Measurements from ENCODE around the gene TBC1D22A. TPM values are rescaled to one million over a fixed set of nuclear protein-coding genes. Genes with fewer than 3 reads are reported as not detected.

Gene TBC1D22A
- polyA plus RNA-seq, 1 donor (not counting 4 experiments of a cell fraction or from before 2014, with no cell fraction given) = 20.9 TPM

DNA sequence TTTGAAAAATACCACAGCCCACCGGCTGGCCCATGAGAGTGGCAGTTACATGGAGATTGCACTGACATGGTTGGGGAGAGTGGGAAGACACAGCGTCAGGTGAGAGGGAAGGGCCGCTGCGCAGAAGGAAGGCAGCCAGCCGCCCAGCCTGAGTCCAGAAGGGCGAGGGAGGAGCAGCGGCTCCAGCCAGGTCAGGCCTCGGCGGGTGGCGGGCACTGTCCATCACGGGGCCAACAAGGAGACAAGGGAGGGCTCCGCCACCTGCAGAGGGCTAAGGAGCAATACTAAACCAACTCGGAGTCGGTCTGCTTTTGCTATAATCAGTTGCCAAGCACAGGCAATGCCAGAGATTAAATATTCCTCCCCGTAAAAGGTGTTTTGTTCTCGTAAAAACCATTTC is 384.5 kb downstream of the TBC1D22A start:
- H3K9me1 ChIP-seq (ENCODE audit: control insufficient read depth, extremely low read depth, insufficient read depth, low read length) = no peaks in the 10 kb centered on the region
- no peaks in the 10 kb centered on the region for H3K27me3 ChIP-seq (ENCODE audit: control insufficient read depth, extremely low read depth, insufficient read depth, low read length)
- H3K79me2 ChIP-seq (ENCODE audit: control insufficient read depth, insufficient read depth, low read length) = no peaks in the 10 kb centered on the region
- DNase-seq (ENCODE audit: low read depth, low spot score) (no peak), FAIRE-seq (no peak)
- no peak overlapping the region for H3K9ac ChIP-seq (ENCODE audit: control insufficient read depth, extremely low read depth, insufficient read depth, low read length)
- dilution Hi-C loops (cut with MboI; ENCODE audit: extremely low pct_ligation_motif_present, low sequenced_read_pairs) = no loop called here
- no peaks in the 10 kb centered on the region for H3K9me3 ChIP-seq (ENCODE audit: control insufficient read depth, low read depth, low read length)
- H3K4me3 ChIP-seq (ENCODE audit: control insufficient read depth in 2 of 3, extremely low read depth in 1 of 3, insufficient read depth in 2 of 3, low read depth in 1 of 3, low read length in 3 of 3) = no peak overlapping the region
- H2AFZ ChIP-seq (ENCODE audit: control insufficient read depth, low read length) = no peak overlapping the region
- no peaks in the 10 kb centered on the region for H4K20me1 ChIP-seq (ENCODE audit: control insufficient read depth, extremely low read depth, insufficient read depth, low read length)
- peaks cover 0 to 1% of the 10 kb centered on the region in 2 experiments for H3K36me3 ChIP-seq (ENCODE audit: control insufficient read depth in 2 of 2, extremely low read depth in 1 of 2, insufficient read depth in 2 of 2, low read length in 2 of 2)
- no peaks in the 10 kb centered on the region for H3K4me1 ChIP-seq (ENCODE audit: control insufficient read depth, extremely low read depth, insufficient read depth, low read length)
- no peak overlapping the region for H3K4me2 ChIP-seq (ENCODE audit: control insufficient read depth, extremely low read depth, insufficient read depth, low read depth, low read length)
- TF ChIP-seq EZH2 (IDR thresholded peaks at IDR 0.05; ENCODE audit: low read length) = no peak
- TF ChIP-seq, protein P1, sequence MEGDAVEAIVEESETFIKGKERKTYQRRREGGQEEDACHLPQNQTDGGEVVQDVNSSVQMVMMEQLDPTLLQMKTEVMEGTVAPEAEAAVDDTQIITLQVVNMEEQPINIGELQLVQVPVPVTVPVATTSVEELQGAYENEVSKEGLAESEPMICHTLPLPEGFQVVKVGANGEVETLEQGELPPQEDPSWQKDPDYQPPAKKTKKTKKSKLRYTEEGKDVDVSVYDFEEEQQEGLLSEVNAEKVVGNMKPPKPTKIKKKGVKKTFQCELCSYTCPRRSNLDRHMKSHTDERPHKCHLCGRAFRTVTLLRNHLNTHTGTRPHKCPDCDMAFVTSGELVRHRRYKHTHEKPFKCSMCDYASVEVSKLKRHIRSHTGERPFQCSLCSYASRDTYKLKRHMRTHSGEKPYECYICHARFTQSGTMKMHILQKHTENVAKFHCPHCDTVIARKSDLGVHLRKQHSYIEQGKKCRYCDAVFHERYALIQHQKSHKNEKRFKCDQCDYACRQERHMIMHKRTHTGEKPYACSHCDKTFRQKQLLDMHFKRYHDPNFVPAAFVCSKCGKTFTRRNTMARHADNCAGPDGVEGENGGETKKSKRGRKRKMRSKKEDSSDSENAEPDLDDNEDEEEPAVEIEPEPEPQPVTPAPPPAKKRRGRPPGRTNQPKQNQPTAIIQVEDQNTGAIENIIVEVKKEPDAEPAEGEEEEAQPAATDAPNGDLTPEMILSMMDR (optimal IDR thresholded peaks at IDR 0.05 in 1 of 3, IDR thresholded peaks at IDR 0.05 in 1 of 3, conservative IDR thresholded peaks at IDR 0.05 in 1 of 3; ENCODE audit: extremely low read depth in 1 of 3, insufficient read depth in 2 of 3, low read length in 3 of 3) = no peak
- H3K27ac ChIP-seq (ENCODE audit: control insufficient read depth, insufficient read depth, low read length) = no peak overlapping the region

DNA sequence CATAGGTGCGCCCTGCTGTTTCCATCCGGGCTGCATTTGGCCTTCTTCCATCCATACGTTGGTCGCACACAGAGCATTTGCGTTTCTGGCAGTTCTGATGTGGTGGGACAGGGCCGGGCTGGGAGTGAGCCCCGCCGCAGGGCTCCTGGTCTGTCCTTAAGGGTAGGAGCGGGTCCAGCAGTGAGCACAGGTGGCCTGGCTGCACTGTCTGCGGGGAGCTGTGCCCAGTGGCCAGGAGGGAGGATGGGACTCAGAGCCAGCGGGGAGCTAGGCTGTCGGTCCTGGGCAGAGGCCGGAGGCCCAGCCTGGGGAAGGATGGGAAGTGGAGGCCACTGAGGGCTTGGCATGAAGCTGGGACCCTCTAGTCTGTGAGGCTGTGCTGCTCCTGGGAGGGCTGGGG is 385.1 kb downstream of the TBC1D22A start:
- H3K4me1 ChIP-seq (ENCODE audit: control insufficient read depth, extremely low read depth, insufficient read depth, low read length) = no peaks in the 10 kb centered on the region
- no peak for FAIRE-seq
- DNase-seq (ENCODE audit: low read depth, low spot score) = no peak
- no peak overlapping the region for H3K4me3 ChIP-seq (ENCODE audit: control insufficient read depth in 2 of 3, extremely low read depth in 1 of 3, insufficient read depth in 2 of 3, low read depth in 1 of 3, low read length in 3 of 3)
- H3K27ac ChIP-seq (ENCODE audit: control insufficient read depth, insufficient read depth, low read length) = no peak overlapping the region
- H3K9me3 ChIP-seq (ENCODE audit: control insufficient read depth, low read depth, low read length) = no peaks in the 10 kb centered on the region
- H3K79me2 ChIP-seq (ENCODE audit: control insufficient read depth, insufficient read depth, low read length) = no peaks in the 10 kb centered on the region
- H3K4me2 ChIP-seq (ENCODE audit: control insufficient read depth, extremely low read depth, insufficient read depth, low read depth, low read length) = no peak overlapping the region
- H4K20me1 ChIP-seq (ENCODE audit: control insufficient read depth, extremely low read depth, insufficient read depth, low read length) = no peaks in the 10 kb centered on the region
- no peak overlapping the region for H3K9ac ChIP-seq (ENCODE audit: control insufficient read depth, extremely low read depth, insufficient read depth, low read length)
- no peaks in the 10 kb centered on the region for H3K27me3 ChIP-seq (ENCODE audit: control insufficient read depth, extremely low read depth, insufficient read depth, low read length)
- H2AFZ ChIP-seq (ENCODE audit: control insufficient read depth, low read length) = no peak overlapping the region
- dilution Hi-C loops (cut with MboI; ENCODE audit: extremely low pct_ligation_motif_present, low sequenced_read_pairs) = no loop called here
- no peak for TF ChIP-seq EZH2 (IDR thresholded peaks at IDR 0.05; ENCODE audit: low read length)
- TF ChIP-seq, protein P1 (optimal IDR thresholded peaks at IDR 0.05 in 1 of 3, IDR thresholded peaks at IDR 0.05 in 1 of 3, conservative IDR thresholded peaks at IDR 0.05 in 1 of 3; ENCODE audit: extremely low read depth in 1 of 3, insufficient read depth in 2 of 3, low read length in 3 of 3) = no peak
- H3K36me3 ChIP-seq (ENCODE audit: control insufficient read depth in 2 of 2, extremely low read depth in 1 of 2, insufficient read depth in 2 of 2, low read length in 2 of 2) = peaks cover 0 to 1% of the 10 kb centered on the region in 2 experiments
- H3K9me1 ChIP-seq (ENCODE audit: control insufficient read depth, extremely low read depth, insufficient read depth, low read length) = no peaks in the 10 kb centered on the region

Measured in keratinocyte (primary cell).